ENCODE results near the gene SEZ6. TPM values are rescaled to one million over a fixed set of nuclear protein-coding genes. Genes with fewer than 3 reads are reported as not detected.

The SEZ6 gene
- total and polyA plus RNA-seq, 10 donors = 0.88 TPM; not detected in 9

GRCh38 chr17:28977659-28978355, 28.0 kb downstream of the SEZ6 start:
- no peak overlapping the region for H3K27ac ChIP-seq
- H3K27me3 ChIP-seq (replicated peaks in 1 of 7) = peaks cover 0 to 3% (median 0%) of the 10 kb centered on the region in 7 donors
- intact Hi-C loops (cut with DNase I; ENCODE audit: low total_unique reads) = no loop called here
- DNase-seq = no peak
- TF ChIP-seq POLR2A (IDR thresholded peaks at IDR 0.05) = no peak
- no peak for TF ChIP-seq POLR2AphosphoS5 (IDR thresholded peaks at IDR 0.05)
- TF ChIP-seq CTCF (IDR thresholded peaks at IDR 0.05 in 8 of 11, conservative IDR thresholded peaks at IDR 0.05 in 3 of 11) = no peak
- H3K9me3 ChIP-seq = no peaks in the 10 kb centered on the region
- H3K4me1 ChIP-seq = peaks cover 8 to 40% (median 16%) of the 10 kb centered on the region in 6 donors
- no peak overlapping the region for H3K4me3 ChIP-seq
- 74 to 88% (median 82%) methylated on average over 8 of the region's 8 CpGs for WGBS, 5 donors
- H3K36me3 ChIP-seq = no peaks in the 10 kb centered on the region

- H3K27ac ChIP-seq = no peak overlapping the region
- no peak for DNase-seq
- no peaks in the 10 kb centered on the region for H3K36me3 ChIP-seq
- 73 to 100% (median 87%) methylated on average over 3 to 5 of the region's 5 CpGs for WGBS, 5 donors
- H3K4me3 ChIP-seq = no peak overlapping the region
- peaks cover 0 to 21% (median 4%) of the 10 kb centered on the region in 6 donors for H3K4me1 ChIP-seq
- H3K9me3 ChIP-seq = no peaks in the 10 kb centered on the region
- no peak for TF ChIP-seq POLR2A (IDR thresholded peaks at IDR 0.05)
- no peak for TF ChIP-seq POLR2AphosphoS5 (IDR thresholded peaks at IDR 0.05)
- TF ChIP-seq CTCF (IDR thresholded peaks at IDR 0.05 in 8 of 11, conservative IDR thresholded peaks at IDR 0.05 in 3 of 11) = no peak
- H3K27me3 ChIP-seq (replicated peaks in 1 of 7) = peaks cover 0 to 3% (median 0%) of the 10 kb centered on the region in 7 donors
- intact Hi-C loops (cut with DNase I; ENCODE audit: low total_unique reads) = no loop called here
Measured at GRCh38 chr17:28975646-28976045, 30.2 kb downstream of the SEZ6 start.

- intact Hi-C loops (cut with DNase I; ENCODE audit: low total_unique reads) = no loop called here
- TF ChIP-seq CTCF (IDR thresholded peaks at IDR 0.05 in 8 of 11, conservative IDR thresholded peaks at IDR 0.05 in 3 of 11) = no peak
- TF ChIP-seq POLR2A (IDR thresholded peaks at IDR 0.05) = no peak
- TF ChIP-seq POLR2AphosphoS5 (IDR thresholded peaks at IDR 0.05) = no peak
Measured at GRCh38 chr17:28975031-28975430, 30.8 kb downstream of the SEZ6 start.

GRCh38 chr17:28974451-28974850, 31.4 kb downstream of the SEZ6 start:
- H3K27me3 ChIP-seq (replicated peaks in 1 of 7) = peaks cover 0 to 3% (median 0%) of the 10 kb centered on the region in 7 donors
- WGBS, 5 donors = 77 to 89% (median 79%) methylated on average over 4 of the region's 4 CpGs
- TF ChIP-seq CTCF (IDR thresholded peaks at IDR 0.05 in 8 of 11, conservative IDR thresholded peaks at IDR 0.05 in 3 of 11) (no peak), POLR2AphosphoS5 (IDR thresholded peaks at IDR 0.05) (no peak), POLR2A (IDR thresholded peaks at IDR 0.05) (no peak)
- H3K27ac ChIP-seq = no peak overlapping the region
- no peaks in the 10 kb centered on the region for H3K36me3 ChIP-seq
- no peak overlapping the region for H3K4me3 ChIP-seq
- H3K9me3 ChIP-seq = no peaks in the 10 kb centered on the region
- intact Hi-C loops (cut with DNase I; ENCODE audit: low total_unique reads) = no loop called here
- peaks cover 0 to 27% (median 4%) of the 10 kb centered on the region in 6 donors for H3K4me1 ChIP-seq
- no peak for DNase-seq

More at GRCh38 chr17:28975031-28975430, 30.8 kb downstream of the SEZ6 start:
- Histone ChIP-seq H3K9me3 (no peaks in the 10 kb centered on the region), H3K4me1 (peaks cover 0 to 25% (median 4%) of the 10 kb centered on the region in 6 donors), H3K4me3 (no peak overlapping the region), H3K27me3 (replicated peaks in 1 of 7) (peaks cover 0 to 3% (median 0%) of the 10 kb centered on the region in 7 donors), H3K27ac (no peak overlapping the region), H3K36me3 (no peaks in the 10 kb centered on the region)
- DNase-seq = no peak
- WGBS, 5 donors = 80 to 96% (median 93%) methylated on average over 2 of the region's 2 CpGs

All from spleen (tissue), 11 donors.